A549 (cell line): ENCODE data around the gene LPAR6. TPM values are rescaled to one million over a fixed set of nuclear protein-coding genes. Genes with fewer than 3 reads are reported as not detected.

Source experiments
- ATAC-seq, 2 experiments: fragments of 200-7000 bp in 1 of 2; fragments of >200 bp in 1 of 2; cut with Nextera tagmentation in 1 of 2; cut with Tn5 transposase in 1 of 2; 3 replicates each; pipeline versions ENCODE4 v1.8.0 to v1.9.1; 2018 to 2020; ENCODE audit warnings: mild to moderate bottlenecking in 1 of 2, moderate library complexity in 1 of 2
- CTCF ChIA-PET: fragments of 300-600 bp; sonication (Branson Sonifier 250); formaldehyde crosslinking; extraction: SDS; loops from one replicate; lab custom pipeline; 2021; ENCODE audit warnings: antibody characterized with exemption, inconsistent platforms; lab: Yijun Ruan, JAX
- POLR2A ChIA-PET: fragments of 350-600 bp; formaldehyde crosslinking; extraction: SDS; loops from one replicate; lab custom pipeline; 2021; ENCODE audit warnings: antibody characterized with exemption, inconsistent platforms; lab: Yijun Ruan, JAX
- DNase-seq, 2 experiments: peaks; one replicate each; pipeline versions ENCODE4 v3.0.0 to v3.0.0-alpha.2; 2011 to 2016; ENCODE audit warnings: low read depth in 1 of 2, low spot score in 1 of 2
- FAIRE-seq: peaks from 2 replicates; lab custom pipeline; 2011; peaks lifted over from hg19 to GRCh38; lab: Jason Lieb, UNC
- H3K27ac ChIP-seq, 2 experiments: fragments of >200 bp; sonication (Bioruptor Twin); formaldehyde crosslinking; 3 replicates each; pipeline ENCODE4 v1.5.1; 2016 to 2017
- H3K4me1 ChIP-seq: fragments of >200 bp; sonication (Bioruptor Twin); formaldehyde crosslinking; 3 replicates; pipeline ENCODE4 v1.6.1; 2016
- H3K4me2 ChIP-seq: fragments of >200 bp; sonication (Bioruptor Twin); formaldehyde crosslinking; 3 replicates; pipeline ENCODE4 v1.6.1; 2016
- H3K4me3 ChIP-seq: fragments of >200 bp; sonication (Bioruptor Twin); formaldehyde crosslinking; 3 replicates; pipeline ENCODE4 v1.5.1; 2016
- H3K9me3 ChIP-seq: fragments of >200 bp; sonication (Bioruptor Twin); formaldehyde crosslinking; 3 replicates; pipeline ENCODE4 v1.6.1; 2016
- EHF ChIP-seq: fragments of 250-450 bp; sonication (Bioruptor Pico); IDR thresholded peaks from 2 replicates; pipeline ENCODE4 v1.5.0; 2020; ENCODE audit warnings: mild to moderate bottlenecking
- EP300 ChIP-seq, 2 experiments: fragments of >200 bp; sonication (Bioruptor Twin); formaldehyde crosslinking; IDR thresholded peaks; 2 replicates in 1 of 2; 3 replicates in 1 of 2; pipeline ENCODE4 v1.6.1; 2016 to 2017
- HOXA7 ChIP-seq: fragments of 250-450 bp; sonication (Bioruptor Pico); IDR thresholded peaks from 2 replicates; pipeline ENCODE4 v1.5.0; 2020; ENCODE audit warnings: mild to moderate bottlenecking, moderate library complexity
- JUN ChIP-seq, 2 experiments: fragments of >200 bp; sonication (Bioruptor Twin); formaldehyde crosslinking; IDR thresholded peaks; 2 replicates in 1 of 2; 3 replicates in 1 of 2; pipeline ENCODE4 v1.6.1; 2016 to 2017
- JUNB ChIP-seq: fragments of >200 bp; sonication (Bioruptor Twin); formaldehyde crosslinking; IDR thresholded peaks from 2 replicates; pipeline ENCODE4 v1.6.1; 2016
- KDM1A ChIP-seq: fragments of 200-600 bp; sonication (generic); IDR thresholded peaks from 2 replicates; pipeline ENCODE4 v1.6.1; 2016; ENCODE audit warnings: low read depth, mild to moderate bottlenecking
- MAZ ChIP-seq: fragments of 150-350 bp; IDR thresholded peaks from 2 replicates; pipeline ENCODE4 v1.6.1; 2014; ENCODE audit warnings: antibody characterized with exemption, low read depth, low read length, borderline replicate concordance
- NPAS2 ChIP-seq: fragments of 250-450 bp; sonication (Bioruptor Pico); IDR thresholded peaks from 2 replicates; pipeline ENCODE4 v1.8.0; 2022; ENCODE audit warnings: mild to moderate bottlenecking, moderate library complexity, borderline replicate concordance
- NR3C1 ChIP-seq: fragments of >200 bp; sonication (Bioruptor Twin); formaldehyde crosslinking; IDR thresholded peaks from 3 replicates; pipeline ENCODE4 v1.6.1; 2017
- POLR2AphosphoS2 ChIP-seq: conservative IDR thresholded peaks from 2 replicates; pipeline ENCODE4 v1.6.1; 2012; ENCODE audit warnings: low read length, improper control_type of control experiment, inconsistent platforms
- RAD21 ChIP-seq, 2 experiments: fragments of >200 bp in 1 of 2; sonication (Bioruptor Twin) in 1 of 2; formaldehyde crosslinking in 1 of 2; IDR thresholded peaks in 1 of 2; conservative IDR thresholded peaks in 1 of 2; 2 replicates in 1 of 2; 3 replicates in 1 of 2; pipeline ENCODE4 v1.6.1; 2012 to 2018; ENCODE audit warnings: inconsistent platforms in 1 of 2
- RNF2 ChIP-seq: fragments of 200-600 bp; sonication (generic); IDR thresholded peaks from 2 replicates; pipeline ENCODE4 v1.6.1; 2016; ENCODE audit warnings: low read depth, mild to moderate bottlenecking, antibody characterized with exemption, moderate library complexity, borderline replicate concordance
- ZNF302 ChIP-seq: fragments of 250-450 bp; sonication (Bioruptor Pico); IDR thresholded peaks from 2 replicates; pipeline ENCODE4 v1.9.0; 2021; ENCODE audit warnings: inconsistent platforms, mild to moderate bottlenecking, moderate library complexity
- WGBS: methylation state at CpG from one replicate; pipeline ENCODE4 v1.1.6; 2017; ENCODE audit errors: missing lambda C conversion rate; 5-methylcytosine and 5-hydroxymethylcytosine counted together
- polyA plus RNA-seq, 4 experiments: library from polyadenylated mRNA; depleted of rRNA in 3 of 4; stranded (reverse); fragments of >200 nt; fragmentation: RNase III in 1 of 4; extraction: RNeasy Plus Mini Kit Qiagen cat#74134 plus additional on column Dnase treatment in 1 of 4; gene quantifications; 2 replicates in 3 of 4; 3 replicates in 1 of 4; pipeline ENCODE4 v1.2.3, GENCODE V29; 2011 to 2017
- TF ChIP-seq, protein P1 (sequence below): fragments of 150-350 bp; IDR thresholded peaks from 2 replicates; pipeline ENCODE4 v1.6.1; 2014; ENCODE audit warnings: low read depth, mild to moderate bottlenecking, low read length
- TF ChIP-seq, protein P2 (sequence below): fragments of 250-450 bp; sonication (Bioruptor Pico); IDR thresholded peaks from 2 replicates; pipeline ENCODE4 v1.5.0; 2021; ENCODE audit warnings: mild to moderate bottlenecking, moderate library complexity, borderline replicate concordance
- TF ChIP-seq, protein P3 (sequence below): fragments of 200-600 bp; sonication (generic); IDR thresholded peaks from 2 replicates; pipeline ENCODE4 v1.6.1; 2016; ENCODE audit warnings: antibody characterized with exemption, mild to moderate bottlenecking, moderate library complexity
- TF ChIP-seq, protein P4 (sequence below): fragments of 250-450 bp; sonication (Bioruptor Pico); IDR thresholded peaks from 2 replicates; pipeline ENCODE4 v1.5.0; 2020; ENCODE audit warnings: low read depth, mild to moderate bottlenecking, moderate library complexity
- TF ChIP-seq, protein P5 (sequence below): IDR thresholded peaks from 2 replicates; pipeline ENCODE4 v1.6.1; 2012

The LPAR6 gene
- polyA plus RNA-seq, 2 of the 4 experiments (the other 2 are of a cell fraction) = 2.0 to 6.0 TPM

DNA sequence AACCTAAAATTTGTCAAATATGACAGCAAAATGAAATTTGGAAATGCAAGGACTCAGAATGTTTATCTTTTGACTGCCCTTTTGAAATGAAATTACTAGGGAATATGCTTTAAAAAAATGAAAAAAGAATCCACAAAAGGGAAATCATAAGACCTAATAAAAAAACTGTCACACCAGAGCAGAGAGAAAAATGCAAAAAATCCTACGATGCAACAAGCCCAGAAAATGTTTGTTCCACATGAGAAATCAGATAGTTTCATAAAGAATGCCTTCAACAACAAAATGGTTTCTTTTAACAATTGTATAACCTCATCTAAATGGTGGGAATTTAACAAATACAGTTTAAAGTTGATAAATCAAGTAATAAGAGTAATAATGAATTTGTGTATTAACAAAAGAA is 8.0 kb downstream of the LPAR6 start (continued):
- TF ChIP-seq, protein P1, sequence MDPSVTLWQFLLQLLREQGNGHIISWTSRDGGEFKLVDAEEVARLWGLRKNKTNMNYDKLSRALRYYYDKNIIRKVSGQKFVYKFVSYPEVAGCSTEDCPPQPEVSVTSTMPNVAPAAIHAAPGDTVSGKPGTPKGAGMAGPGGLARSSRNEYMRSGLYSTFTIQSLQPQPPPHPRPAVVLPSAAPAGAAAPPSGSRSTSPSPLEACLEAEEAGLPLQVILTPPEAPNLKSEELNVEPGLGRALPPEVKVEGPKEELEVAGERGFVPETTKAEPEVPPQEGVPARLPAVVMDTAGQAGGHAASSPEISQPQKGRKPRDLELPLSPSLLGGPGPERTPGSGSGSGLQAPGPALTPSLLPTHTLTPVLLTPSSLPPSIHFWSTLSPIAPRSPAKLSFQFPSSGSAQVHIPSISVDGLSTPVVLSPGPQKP = no peak
- TF ChIP-seq RAD21 (conservative IDR thresholded peaks at IDR 0.05 in 1 of 2, IDR thresholded peaks at IDR 0.05 in 1 of 2) (no peak), JUNB (no peak)
- TF ChIP-seq, all 56 proteins: peak for 0

DNA sequence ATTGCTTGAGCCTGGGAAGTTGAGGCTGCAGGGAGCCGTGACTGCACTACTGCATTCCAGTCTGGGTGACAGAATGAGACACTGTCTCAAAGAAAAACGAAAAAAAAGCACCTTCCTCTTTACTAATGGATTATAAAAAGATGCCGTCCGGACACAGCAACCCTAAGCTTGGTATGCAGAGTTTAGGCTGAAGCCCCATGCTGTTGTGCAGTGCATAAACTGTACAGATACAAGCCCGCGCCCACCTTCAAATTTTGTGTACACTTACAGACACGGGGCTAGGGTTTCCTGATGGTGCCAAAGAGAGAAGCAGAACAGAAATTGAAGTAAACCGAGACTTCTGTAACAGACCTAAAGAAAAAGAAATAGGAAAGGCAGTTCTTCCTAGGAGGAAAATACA is 9.0 kb downstream of the LPAR6 start:
- Histone ChIP-seq H3K4me3 (no peak overlapping the region), H3K4me1 (peaks cover 27% of the 10 kb centered on the region), H3K27ac (no peak overlapping the region), H3K9me3 (no peaks in the 10 kb centered on the region), H3K4me2 (no peak overlapping the region)
- ATAC-seq = no peak
- CTCF ChIA-PET = interaction anchor here (0.6 kb wide), 1 partner anchor 69 kb away, joined by 4 read pairs; no protein-coding TSS in a partner anchor
- no peak for FAIRE-seq
- 94% methylated on average over 8 of the region's 8 CpGs for WGBS
- no peak for DNase-seq
- POLR2A ChIA-PET = no interaction called here
- TF ChIP-seq ZNF302 (no peak), POLR2AphosphoS2 (no peak), KDM1A (no peak), NPAS2 (CRISPR knock-in tag) (no peak), EHF (no peak), NR3C1 (no peak), RNF2 (no peak), JUN (IDR thresholded peaks at IDR 0.05) (no peak), MAZ (no peak), HOXA7 (CRISPR knock-in tag) (no peak), EP300 (IDR thresholded peaks at IDR 0.05) (no peak)
- TF ChIP-seq, protein P2, sequence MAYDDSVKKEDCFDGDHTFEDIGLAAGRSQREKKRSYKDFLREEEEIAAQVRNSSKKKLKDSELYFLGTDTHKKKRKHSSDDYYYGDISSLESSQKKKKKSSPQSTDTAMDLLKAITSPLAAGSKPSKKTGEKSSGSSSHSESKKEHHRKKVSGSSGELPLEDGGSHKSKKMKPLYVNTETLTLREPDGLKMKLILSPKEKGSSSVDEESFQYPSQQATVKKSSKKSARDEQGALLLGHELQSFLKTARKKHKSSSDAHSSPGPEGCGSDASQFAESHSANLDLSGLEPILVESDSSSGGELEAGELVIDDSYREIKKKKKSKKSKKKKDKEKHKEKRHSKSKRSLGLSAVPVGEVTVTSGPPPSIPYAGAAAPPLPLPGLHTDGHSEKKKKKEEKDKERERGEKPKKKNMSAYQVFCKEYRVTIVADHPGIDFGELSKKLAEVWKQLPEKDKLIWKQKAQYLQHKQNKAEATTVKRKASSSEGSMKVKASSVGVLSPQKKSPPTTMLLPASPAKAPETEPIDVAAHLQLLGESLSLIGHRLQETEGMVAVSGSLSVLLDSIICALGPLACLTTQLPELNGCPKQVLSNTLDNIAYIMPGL (CRISPR knock-in tag) = no peak
- TF ChIP-seq, protein P3, sequence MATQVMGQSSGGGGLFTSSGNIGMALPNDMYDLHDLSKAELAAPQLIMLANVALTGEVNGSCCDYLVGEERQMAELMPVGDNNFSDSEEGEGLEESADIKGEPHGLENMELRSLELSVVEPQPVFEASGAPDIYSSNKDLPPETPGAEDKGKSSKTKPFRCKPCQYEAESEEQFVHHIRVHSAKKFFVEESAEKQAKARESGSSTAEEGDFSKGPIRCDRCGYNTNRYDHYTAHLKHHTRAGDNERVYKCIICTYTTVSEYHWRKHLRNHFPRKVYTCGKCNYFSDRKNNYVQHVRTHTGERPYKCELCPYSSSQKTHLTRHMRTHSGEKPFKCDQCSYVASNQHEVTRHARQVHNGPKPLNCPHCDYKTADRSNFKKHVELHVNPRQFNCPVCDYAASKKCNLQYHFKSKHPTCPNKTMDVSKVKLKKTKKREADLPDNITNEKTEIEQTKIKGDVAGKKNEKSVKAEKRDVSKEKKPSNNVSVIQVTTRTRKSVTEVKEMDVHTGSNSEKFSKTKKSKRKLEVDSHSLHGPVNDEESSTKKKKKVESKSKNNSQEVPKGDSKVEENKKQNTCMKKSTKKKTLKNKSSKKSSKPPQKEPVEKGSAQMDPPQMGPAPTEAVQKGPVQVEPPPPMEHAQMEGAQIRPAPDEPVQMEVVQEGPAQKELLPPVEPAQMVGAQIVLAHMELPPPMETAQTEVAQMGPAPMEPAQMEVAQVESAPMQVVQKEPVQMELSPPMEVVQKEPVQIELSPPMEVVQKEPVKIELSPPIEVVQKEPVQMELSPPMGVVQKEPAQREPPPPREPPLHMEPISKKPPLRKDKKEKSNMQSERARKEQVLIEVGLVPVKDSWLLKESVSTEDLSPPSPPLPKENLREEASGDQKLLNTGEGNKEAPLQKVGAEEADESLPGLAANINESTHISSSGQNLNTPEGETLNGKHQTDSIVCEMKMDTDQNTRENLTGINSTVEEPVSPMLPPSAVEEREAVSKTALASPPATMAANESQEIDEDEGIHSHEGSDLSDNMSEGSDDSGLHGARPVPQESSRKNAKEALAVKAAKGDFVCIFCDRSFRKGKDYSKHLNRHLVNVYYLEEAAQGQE = no peak
- TF ChIP-seq, protein P4, sequence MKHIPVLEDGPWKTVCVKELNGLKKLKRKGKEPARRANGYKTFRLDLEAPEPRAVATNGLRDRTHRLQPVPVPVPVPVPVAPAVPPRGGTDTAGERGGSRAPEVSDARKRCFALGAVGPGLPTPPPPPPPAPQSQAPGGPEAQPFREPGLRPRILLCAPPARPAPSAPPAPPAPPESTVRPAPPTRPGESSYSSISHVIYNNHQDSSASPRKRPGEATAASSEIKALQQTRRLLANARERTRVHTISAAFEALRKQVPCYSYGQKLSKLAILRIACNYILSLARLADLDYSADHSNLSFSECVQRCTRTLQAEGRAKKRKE = no peak
- TF ChIP-seq, protein P5, sequence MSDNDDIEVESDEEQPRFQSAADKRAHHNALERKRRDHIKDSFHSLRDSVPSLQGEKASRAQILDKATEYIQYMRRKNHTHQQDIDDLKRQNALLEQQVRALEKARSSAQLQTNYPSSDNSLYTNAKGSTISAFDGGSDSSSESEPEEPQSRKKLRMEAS = no peak
